GM19043 (cell line): ENCODE measurements around the gene GPHB5.
"Not testable (repeated sequence)": the region's sequence is repeated elsewhere in the genome, so short reads cannot be mapped to it uniquely, and the experiment has no call there.

Experiments
- ATAC-seq: cut with Tn5 transposase; IDR thresholded peaks from one replicate; pipeline ENCODE4 v1.9.1; 2021; ENCODE audit warnings: low read depth; ENCODE audit not compliant: unreplicated experiment

The GPHB5 gene, protein sequence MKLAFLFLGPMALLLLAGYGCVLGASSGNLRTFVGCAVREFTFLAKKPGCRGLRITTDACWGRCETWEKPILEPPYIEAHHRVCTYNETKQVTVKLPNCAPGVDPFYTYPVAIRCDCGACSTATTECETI

DNA sequence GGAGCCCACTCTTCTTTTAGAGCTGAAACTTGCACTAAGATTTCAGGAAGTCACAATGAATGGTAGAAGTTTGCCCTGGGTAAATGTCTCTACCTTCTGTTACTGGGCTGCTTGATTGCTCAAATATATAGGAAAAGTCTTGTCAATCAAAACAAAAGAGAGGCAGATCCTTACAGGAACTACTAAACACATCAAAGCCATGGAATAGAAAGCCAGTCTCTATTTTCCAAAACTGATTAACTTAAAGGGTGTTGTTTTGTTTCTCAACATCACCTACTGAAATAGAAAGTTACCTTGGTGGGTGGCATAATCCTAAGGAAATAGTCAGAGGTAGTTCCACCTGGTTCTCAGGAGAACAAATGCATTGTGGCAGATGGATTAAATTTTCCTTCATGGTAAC is at the start of gene GPHB5:
GPHB5 (minus strand) TSS at position 101 of the 400 bp plus-strand sequence. CDS start 1,086 bp downstream, outside the sequence.
- no peak for ATAC-seq

DNA sequence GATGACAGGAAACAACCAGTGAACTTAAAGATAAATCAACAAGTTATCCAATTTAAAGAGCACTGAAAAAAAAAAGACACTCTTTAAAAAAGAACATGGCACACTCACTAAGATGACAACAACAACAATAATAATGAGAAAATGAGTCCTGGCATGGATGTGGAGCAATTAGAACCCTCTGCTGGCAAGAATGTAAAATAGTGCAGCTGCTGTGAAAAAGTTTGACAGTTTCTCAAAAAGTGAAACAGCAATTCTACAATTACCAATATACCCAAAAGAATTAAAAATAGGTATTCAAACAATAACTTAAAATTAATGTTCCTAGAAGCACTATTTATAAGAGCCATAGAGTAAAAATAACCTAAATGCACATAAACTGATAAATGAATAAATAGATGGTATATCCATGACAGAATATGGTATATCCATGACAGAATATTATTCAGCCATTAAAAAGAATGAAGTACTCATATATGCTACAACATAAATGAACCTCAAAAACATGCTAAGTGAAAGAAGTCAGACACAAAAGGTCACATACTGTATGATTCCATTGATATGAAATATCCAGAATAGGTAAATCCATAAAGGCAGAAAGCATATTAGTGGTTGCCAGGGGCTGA is 49.1 kb upstream of the GPHB5 start:
- no peak for ATAC-seq

DNA sequence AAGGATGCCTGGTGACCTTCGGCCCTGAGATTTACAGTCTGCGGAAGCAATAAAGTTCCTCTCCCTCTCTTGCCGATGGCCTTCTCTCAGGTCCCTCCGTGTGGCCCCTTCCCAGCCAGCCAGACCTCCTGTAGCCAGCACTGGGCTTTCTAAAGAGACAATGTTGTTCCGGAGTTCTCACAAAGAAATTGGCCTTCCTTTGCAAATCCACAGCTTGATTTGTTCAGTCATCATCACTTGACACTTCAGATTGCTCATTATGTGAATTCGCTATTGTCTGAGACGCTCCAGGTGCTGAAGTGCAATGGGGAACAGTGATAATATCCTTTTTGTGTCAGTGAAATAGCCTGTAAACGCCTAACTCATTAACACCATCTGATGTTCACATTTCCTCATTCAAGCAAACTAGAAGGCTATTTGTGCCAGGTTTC is 43.7 kb upstream of the GPHB5 start:
- ATAC-seq: no peak

DNA sequence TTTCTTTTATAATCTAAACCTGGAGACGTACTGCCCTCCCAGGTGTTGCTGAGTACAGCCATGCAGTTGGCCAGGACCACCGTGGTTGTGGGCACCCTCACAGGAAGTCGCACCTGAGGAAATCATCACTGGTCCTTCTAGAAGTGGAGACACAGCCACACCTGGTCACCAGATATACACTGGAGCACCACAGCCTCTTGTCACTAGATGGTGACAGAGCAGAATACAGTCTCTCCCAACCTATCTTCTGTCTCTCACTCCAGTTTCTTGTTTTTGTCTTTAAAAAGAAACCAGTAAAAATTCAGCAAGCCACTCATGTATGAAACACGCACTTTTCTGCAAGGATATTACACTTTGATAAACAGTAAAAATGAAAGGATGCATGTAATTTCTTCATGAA is 43.1 kb upstream of the GPHB5 start:
- ATAC-seq: no peak

DNA sequence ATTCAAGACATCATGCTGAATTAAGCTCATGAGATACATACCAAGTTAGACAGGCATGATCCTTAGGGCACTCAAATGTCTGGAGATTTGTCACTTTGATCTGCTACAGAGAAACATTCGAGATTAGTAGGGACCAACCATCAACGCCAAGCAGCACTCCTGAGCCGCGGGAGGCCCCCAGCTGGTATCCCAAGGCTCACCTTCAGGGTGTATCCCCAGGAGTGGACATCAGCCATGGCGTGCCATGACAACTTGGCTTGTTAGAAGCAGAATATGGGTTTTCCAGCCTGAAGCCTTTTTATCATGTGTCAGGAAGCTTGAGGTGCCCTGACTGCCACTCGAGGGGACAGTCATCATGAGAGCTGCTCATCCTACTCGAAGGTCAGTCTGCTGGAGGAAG is 39.1 kb upstream of the GPHB5 start:
- ATAC-seq: no peak

DNA sequence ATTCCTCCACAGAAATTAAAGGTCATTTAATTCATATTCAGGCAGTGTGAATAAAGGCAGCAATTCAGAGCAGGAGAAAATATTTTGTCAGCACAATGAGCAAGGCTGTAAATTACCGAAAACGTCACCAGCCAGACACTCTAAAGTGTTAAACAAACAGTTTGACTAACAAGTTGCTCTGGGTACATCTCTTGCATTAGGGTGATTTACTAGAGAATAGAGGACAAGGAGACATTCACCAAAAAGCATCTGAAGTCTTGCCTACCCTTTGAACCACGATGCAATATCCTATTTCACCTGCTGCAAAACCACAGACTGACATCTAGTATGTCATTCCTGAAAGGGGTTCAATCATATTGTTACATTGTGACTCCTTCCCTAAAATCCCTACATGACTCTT is 27.1 kb upstream of the GPHB5 start:
- ATAC-seq: no peak

DNA sequence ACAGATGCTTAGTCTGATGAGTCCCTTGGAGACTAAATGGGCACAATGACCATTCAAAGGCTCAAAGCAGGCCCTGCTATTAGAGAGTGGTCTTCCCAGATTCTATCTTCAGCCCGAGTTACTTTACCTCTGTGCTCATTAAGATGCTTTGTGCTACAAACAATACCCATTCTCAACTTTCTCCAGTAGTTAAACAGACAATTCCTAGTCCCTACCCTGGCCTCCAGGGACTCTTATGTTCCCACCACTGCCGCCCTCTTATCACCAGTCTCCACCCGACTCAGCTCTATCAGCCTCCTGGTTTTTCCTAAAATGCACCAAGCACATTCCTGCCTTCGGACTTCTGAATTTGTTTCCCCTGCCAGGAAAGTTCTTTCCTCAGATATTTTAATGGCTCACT is 25.6 kb upstream of the GPHB5 start:
- ATAC-seq: no peak

DNA sequence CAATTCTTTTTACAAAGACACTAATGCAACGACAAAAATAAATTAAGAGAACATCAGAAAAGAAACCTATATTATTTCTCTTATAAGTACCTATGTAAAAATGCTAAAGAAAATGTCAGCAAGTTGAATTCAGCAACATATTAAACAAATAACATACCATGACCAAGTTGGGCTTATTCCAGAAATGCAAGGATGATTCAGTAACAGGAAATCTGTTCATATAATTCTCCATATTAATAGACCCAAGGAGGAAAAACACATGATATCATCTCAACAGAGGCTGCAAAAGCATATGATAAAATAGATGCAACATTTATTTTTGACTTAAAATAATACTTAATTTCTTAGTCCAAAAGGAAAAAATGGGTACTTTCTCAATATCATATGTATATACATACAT is 25.1 kb upstream of the GPHB5 start:
- no peak for ATAC-seq

DNA sequence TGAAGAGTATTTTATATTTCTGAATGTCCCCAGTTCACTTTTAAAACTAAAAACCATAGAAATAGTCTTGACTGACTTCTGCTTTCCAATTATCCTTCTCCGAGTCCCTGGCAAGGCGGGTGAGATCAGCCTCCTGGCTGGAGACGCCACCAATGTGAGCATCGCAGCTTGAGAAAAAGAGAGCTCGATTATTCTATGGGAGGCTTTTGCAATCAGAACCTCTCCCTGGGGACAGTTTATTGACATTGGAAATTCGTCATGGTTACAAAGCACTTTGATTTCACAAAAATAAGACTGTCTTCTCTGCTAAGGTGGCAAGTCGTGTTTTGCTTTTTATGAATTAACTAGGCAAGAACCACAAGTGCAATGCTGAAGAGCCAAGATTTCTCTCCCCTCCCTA is 23.6 kb upstream of the GPHB5 start:
- no peak for ATAC-seq

DNA sequence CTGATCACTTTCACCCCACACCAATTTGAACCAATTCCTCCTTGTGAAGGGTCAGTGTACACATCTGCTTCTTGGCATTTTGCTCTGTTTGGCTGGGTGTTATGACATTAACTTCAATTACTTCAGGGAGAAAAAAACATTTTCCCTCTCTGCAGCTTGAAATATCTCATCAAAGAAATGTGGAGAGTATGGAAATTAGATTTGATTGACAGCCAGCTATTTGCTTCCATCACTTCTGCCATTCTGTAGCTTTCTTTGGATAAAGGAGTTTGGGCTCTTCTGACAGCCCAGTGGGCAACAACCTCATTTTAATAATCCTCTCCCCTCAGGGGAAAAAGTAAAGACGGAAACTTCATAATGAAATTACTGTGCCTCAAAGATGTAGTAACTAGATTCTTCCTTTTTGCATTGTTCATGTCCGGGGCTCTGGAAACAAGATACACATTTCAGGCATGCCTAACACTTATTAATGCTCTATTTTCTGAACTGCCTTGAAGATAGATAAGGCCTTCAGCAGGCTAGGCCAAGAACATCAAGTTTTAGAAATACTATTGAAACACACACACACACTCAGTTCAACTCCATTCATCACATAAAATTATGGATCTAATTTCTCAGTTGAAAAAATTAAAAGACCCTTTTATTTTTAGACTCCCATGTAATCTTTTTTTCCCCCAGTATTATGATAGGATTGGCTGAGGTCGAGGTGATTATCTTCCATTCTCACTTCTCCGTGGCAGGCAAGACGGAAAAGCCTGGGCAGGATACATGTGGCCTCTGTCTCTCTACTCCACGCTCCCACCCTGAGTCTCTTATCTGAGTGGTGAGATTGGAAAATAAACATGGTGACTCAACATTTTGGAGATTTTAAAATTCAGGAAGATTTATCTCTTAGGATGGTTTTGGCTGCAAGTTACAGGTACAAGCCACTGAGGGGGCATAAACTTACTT is 10.3 kb upstream of the GPHB5 start:
- no peak for ATAC-seq

DNA sequence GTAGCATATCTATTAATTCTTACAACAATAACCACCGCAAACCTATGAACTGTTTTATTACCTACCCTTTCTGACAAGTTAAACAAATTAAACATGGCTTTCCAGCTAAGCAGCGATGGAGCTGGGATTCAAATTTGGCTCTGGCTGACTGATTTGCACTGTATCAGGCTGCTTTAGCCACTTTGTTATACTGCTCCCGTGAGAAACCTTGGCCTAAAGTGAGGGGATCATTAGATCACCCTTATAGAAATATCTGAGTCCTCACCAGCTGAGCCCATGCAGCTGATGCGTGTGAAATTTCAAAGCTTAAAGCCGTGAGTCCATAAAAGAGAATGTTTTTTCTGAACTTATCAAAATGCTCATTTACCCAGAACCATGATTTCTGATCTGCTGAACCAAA is 8.1 kb upstream of the GPHB5 start:
- ATAC-seq: no peak

DNA sequence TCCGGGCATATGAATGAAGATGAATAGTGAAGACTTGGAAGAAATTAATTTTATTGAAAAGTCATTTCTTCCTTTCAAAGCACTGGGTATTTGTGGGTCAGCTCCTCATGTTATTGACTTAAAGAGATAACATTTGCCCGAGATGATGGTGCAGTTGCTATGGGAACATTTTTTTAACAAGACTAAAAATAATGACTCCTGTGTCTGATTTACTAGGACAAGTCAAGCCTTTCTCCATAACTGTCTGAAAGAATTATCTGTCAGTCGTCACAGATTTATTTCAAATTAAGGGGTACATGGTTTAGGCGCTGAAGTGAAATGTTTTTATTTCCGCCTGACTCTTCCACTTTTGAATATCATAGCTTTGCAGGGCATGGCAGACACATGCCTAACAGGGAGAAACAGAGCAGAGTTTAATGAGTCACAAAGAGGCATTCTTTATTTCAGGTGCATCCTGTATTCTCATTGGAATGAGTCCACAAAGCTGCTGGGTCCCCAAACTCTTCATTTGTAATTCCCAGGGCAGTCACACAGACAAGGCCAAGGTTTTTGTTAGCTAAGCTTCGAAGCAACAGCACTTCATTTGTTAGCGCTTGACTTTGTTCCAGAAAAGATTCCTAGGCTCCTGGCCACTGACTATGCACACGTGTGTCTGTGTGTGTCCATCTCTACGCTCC is 4.3 kb upstream of the GPHB5 start:
- ATAC-seq: no peak

DNA sequence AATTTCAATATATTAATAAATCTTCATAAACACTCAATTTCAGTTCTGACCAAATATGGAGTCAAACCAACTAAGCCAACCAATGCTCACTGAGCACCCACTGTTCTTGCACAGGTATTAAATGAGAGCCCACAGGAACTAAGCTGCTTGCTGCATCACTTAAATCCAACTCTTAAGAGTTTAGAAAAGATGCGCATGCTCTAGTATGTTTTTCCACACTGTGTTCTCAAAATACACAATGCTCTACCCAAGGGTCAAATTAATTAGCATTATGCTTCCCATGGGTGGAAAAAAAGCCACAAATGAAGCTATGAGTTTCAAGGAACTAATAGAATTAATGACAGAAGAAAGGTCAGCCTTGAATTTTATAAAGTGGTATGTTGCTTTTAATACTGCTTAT is 3.7 kb upstream of the GPHB5 start:
- ATAC-seq: no peak

DNA sequence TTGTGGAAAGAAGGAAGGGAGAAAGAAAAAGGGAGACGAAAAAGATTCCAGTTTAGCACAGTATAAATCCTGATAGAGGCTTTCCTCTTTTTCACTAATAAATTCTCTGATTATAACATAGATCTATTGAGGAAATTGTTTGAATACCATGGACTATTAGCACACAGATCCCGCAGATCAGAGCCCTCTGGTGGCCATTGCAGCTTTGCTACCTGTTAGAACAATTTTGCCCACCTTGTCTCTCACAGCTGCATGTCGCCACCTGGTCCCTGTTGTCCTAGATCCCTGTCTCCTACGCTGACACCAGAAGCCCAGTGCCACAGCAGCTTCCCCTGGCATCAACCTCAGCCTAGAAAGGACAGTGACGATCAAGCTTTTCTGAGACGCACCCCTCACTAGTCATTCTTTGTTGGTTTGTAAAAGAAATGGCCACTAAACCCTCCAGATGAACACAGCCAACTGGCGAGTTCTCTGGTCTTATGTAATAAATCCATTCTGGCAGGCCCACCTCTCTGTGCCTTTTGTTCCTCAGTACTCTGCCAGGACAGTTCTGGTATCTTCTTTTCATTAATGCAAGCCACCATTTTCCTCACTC is 9.9 kb downstream of the GPHB5 start:
- ATAC-seq: no peak

DNA sequence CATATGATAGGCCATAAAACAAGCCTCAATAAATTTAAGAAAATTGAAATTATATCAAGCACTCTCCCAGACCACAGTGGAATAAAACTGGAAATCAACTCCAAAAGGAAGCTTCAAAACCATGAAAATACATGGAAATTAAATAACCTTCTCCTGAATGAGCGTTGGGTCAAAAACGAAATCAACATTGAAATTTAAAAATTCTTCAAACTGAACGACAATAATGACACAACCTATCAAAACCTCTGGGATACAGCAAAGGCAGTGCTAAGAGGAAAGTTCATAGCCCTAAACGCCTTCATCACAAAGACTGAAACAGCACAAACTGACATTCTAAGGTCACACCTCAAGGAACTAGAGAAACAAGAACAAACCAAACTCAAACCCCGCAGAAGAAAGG is 14.3 kb downstream of the GPHB5 start:
- not testable (repeated sequence) for ATAC-seq

DNA sequence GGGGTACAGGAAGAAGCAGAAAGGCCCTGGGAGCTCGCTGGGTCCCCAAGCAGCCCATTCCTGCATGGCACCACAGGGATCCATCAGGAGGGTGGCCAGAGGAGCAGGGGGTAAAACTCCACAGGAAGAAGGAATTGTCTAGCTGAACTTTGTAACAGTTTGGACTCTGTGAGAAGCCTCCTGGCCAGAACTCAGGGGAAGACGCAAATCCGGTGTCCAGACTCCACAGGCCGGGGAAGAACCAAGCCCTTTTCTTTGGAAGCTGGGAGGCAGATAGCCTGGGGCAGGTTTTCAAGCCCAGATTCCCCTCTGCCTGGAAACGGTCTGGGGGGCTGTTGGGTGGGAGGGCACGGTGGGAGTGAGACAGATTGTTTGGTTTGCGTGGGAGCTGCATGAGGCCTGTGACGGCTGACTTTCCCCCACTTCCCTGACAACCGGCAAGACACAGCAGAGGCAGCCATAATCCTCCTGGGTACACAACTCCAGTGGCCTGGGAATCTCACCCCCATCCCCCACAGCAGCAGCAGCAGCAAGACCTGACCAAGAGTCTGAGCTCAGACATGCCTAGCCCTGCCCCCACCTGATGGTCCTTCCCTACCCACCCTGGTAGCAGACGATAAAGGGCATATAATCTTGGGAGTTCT is 16.7 kb downstream of the GPHB5 start:
- ATAC-seq: no peak

DNA sequence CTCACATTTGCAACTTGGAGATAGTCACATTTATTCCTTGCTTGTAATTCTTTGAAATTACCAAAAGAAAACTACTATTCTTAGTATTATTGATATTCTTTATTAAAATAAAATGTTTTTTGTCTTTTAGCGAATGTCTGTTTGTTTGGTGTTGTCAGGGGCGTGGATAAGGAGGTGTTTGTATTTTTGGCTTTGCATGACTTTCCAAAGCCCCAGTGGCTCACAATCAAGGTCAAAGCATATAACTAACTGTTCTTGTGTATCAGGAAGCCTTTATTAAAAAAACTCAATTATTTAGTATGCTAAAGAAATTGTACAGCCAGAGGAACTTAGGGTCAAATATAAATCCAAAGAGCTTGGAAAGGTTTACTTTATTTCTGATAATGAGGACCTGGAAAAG is 17.9 kb downstream of the GPHB5 start:
- ATAC-seq: no peak

DNA sequence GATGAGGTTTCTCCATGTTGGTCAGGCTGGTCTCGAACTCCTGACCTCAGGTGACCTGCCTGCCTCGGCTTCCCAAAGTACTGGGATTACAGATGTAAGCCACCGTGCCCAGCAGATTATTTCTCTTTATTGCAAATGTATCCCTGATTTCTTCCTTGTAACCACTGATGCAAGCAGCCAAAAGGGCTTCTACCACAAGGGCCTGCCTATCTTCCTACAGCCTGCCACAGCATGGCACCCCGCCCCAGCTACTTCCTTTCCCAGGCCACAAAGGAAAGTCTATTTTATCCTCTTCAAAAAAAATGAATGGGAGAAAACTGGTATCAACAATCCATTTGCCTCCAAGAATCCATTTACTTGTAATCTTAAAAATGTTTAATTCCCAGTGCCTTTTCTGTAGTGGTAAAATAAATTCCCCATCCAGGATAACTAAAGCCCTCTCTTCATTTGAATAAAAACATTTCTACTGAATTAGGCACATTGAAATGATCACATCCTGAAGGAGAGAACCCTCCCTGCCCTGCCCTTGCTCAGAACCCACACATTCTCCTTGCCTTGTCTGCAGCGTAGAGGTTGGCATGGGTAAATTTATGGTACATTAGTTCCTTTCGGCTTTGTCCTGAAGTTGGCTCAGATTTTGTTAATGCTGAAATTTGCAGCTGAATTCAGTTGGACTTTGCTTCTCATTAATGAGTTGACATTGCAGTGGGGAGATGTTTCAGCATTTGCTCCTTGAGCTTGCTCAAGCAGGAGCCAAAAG is 19.2 kb downstream of the GPHB5 start:
- no peak for ATAC-seq

DNA sequence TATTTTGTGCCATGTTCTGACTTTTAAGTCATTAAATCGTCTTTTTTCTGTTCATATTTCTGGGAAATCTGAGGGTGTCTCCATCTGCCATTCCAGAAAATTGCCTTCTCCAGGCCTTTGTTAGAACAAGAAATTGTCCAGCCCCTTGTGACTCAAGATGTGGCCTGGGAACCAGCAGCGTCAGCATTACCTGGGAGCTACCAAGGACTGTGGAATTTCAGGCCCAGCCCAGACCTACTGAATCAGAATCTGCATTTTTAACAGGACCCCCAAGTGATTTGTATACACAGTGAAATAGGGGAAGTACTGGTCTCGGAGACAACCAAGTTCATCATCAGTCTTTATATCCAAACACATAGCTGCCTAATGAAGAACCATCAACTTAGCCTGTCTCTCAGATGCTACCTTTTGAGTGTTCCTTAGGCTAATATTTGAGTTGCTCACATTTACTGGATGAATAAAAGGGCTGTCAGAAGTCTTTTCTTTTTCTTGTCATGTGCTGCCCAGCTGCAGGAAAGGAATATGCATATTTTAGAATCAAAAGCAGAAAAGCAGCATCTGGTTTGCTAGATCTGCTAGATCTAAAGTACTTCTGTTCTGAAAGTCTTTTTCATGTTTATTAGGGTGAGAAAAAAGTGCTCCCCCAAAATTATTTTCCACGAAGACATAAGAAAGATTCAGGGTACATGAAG is 21.2 kb downstream of the GPHB5 start:
- no peak for ATAC-seq
